Measurements from ENCODE around the gene CSNK2A3. TPM values are rescaled to one million over a fixed set of nuclear protein-coding genes. Genes with fewer than 3 reads are reported as not detected.

The CSNK2A3 gene
- polyA plus RNA-seq, 1 donor (not counting 4 experiments of a cell fraction or from before 2014, with no cell fraction given): 2.6 TPM

DNA sequence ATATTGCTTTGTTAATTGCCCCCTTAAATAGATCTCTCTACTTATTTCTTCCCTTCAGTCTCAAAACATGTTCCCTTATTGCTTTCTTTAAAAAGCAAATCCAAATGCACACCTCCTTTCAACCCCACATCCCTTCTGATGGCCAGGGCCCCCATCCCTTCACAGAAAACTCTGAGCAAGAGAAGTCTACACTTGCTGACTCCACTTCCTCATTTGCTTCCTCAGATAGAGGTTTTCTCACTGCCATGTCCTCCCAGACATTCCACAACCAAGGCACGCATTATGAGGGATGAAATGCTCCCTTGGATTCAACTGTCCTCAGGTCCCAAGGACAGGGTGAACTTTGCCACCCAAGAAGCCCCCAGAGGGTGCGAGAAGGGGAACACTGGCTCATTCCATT lies 43.1 kb downstream of the CSNK2A3 start:
- no peaks in the 10 kb centered on the region for H3K27me3 ChIP-seq (ENCODE audit: control insufficient read depth, extremely low read depth, insufficient read depth, low read length)
- no peak overlapping the region for H3K9ac ChIP-seq (ENCODE audit: control insufficient read depth, extremely low read depth, insufficient read depth, low read length)
- no peaks in the 10 kb centered on the region for H4K20me1 ChIP-seq (ENCODE audit: control insufficient read depth, extremely low read depth, insufficient read depth, low read length)
- dilution Hi-C loops (cut with MboI; ENCODE audit: extremely low pct_ligation_motif_present, low sequenced_read_pairs): no loop called here
- no peaks in the 10 kb centered on the region for H3K9me3 ChIP-seq (ENCODE audit: control insufficient read depth, low read depth, low read length)
- TF ChIP-seq EZH2 (IDR thresholded peaks at IDR 0.05; ENCODE audit: low read length) (no peak), CTCF (optimal IDR thresholded peaks at IDR 0.05 in 1 of 3, IDR thresholded peaks at IDR 0.05 in 1 of 3, conservative IDR thresholded peaks at IDR 0.05 in 1 of 3; ENCODE audit: extremely low read depth in 1 of 3, insufficient read depth in 2 of 3, low read length in 3 of 3) (no peak)
- H3K4me1 ChIP-seq (ENCODE audit: control insufficient read depth, extremely low read depth, insufficient read depth, low read length): peaks cover 16% of the 10 kb centered on the region
- no peaks in the 10 kb centered on the region for H3K9me1 ChIP-seq (ENCODE audit: control insufficient read depth, extremely low read depth, insufficient read depth, low read length)
- FAIRE-seq (no peak), DNase-seq (ENCODE audit: low read depth, low spot score) (no peak)
- H3K27ac ChIP-seq (ENCODE audit: control insufficient read depth, insufficient read depth, low read length): no peak overlapping the region
- no peak overlapping the region for H3K4me2 ChIP-seq (ENCODE audit: control insufficient read depth, extremely low read depth, insufficient read depth, low read depth, low read length)
- no peaks in the 10 kb centered on the region for H3K79me2 ChIP-seq (ENCODE audit: control insufficient read depth, insufficient read depth, low read length)
- H3K36me3 ChIP-seq (ENCODE audit: control insufficient read depth in 2 of 2, extremely low read depth in 1 of 2, insufficient read depth in 2 of 2, low read length in 2 of 2): no peaks in the 10 kb centered on the region
- H3K4me3 ChIP-seq (ENCODE audit: control insufficient read depth in 2 of 3, extremely low read depth in 1 of 3, insufficient read depth in 2 of 3, low read depth in 1 of 3, low read length in 3 of 3): no peak overlapping the region
- H2AFZ ChIP-seq (ENCODE audit: control insufficient read depth, low read length): no peak overlapping the region

DNA sequence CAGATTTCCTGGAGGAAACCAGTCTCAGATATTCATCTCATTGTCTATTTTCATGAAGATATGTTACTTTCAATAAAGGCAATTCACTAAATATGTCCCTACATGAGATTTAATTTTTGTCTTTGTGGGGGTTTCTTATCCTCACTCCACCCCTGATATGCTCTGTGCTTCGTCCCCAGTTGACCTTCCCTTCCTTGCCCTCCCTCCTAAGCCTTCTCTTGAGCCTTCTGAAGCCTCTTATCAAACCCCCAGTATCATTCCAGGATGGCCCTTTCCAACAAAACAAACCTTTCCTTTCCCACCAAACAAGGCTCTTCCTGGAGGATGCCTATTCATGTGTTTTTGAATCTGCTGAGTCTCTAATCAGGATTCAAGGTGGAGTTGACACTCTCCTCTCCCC lies 44.8 kb downstream of the CSNK2A3 start:
- no peaks in the 10 kb centered on the region for H4K20me1 ChIP-seq (ENCODE audit: control insufficient read depth, extremely low read depth, insufficient read depth, low read length)
- DNase-seq (ENCODE audit: low read depth, low spot score): no peak
- H3K9ac ChIP-seq (ENCODE audit: control insufficient read depth, extremely low read depth, insufficient read depth, low read length): no peak overlapping the region
- no peak for TF ChIP-seq CTCF (optimal IDR thresholded peaks at IDR 0.05 in 1 of 3, IDR thresholded peaks at IDR 0.05 in 1 of 3, conservative IDR thresholded peaks at IDR 0.05 in 1 of 3; ENCODE audit: extremely low read depth in 1 of 3, insufficient read depth in 2 of 3, low read length in 3 of 3)
- no peak for TF ChIP-seq EZH2 (IDR thresholded peaks at IDR 0.05; ENCODE audit: low read length)
- H3K36me3 ChIP-seq (ENCODE audit: control insufficient read depth in 2 of 2, extremely low read depth in 1 of 2, insufficient read depth in 2 of 2, low read length in 2 of 2): no peaks in the 10 kb centered on the region
- no peaks in the 10 kb centered on the region for H3K9me1 ChIP-seq (ENCODE audit: control insufficient read depth, extremely low read depth, insufficient read depth, low read length)
- H2AFZ ChIP-seq (ENCODE audit: control insufficient read depth, low read length): no peak overlapping the region
- H3K79me2 ChIP-seq (ENCODE audit: control insufficient read depth, insufficient read depth, low read length): no peaks in the 10 kb centered on the region
- FAIRE-seq: no peak
- no peak overlapping the region for H3K27ac ChIP-seq (ENCODE audit: control insufficient read depth, insufficient read depth, low read length)
- dilution Hi-C loops (cut with MboI; ENCODE audit: extremely low pct_ligation_motif_present, low sequenced_read_pairs): no loop called here
- no peaks in the 10 kb centered on the region for H3K9me3 ChIP-seq (ENCODE audit: control insufficient read depth, low read depth, low read length)
- peaks cover 7% of the 10 kb centered on the region for H3K4me1 ChIP-seq (ENCODE audit: control insufficient read depth, extremely low read depth, insufficient read depth, low read length)
- no peaks in the 10 kb centered on the region for H3K27me3 ChIP-seq (ENCODE audit: control insufficient read depth, extremely low read depth, insufficient read depth, low read length)
- H3K4me3 ChIP-seq (ENCODE audit: control insufficient read depth in 2 of 3, extremely low read depth in 1 of 3, insufficient read depth in 2 of 3, low read depth in 1 of 3, low read length in 3 of 3): no peak overlapping the region
- no peak overlapping the region for H3K4me2 ChIP-seq (ENCODE audit: control insufficient read depth, extremely low read depth, insufficient read depth, low read depth, low read length)

All from keratinocyte (primary cell).